22Rv1 (cell line): Measurements from ENCODE around the gene BDH1.

Experiments
- H3K27ac ChIP-seq: fragments of 450-650 bp; 2 replicates; pipeline ENCODE4 v1.5.1; 2017
- CTCF ChIP-seq: fragments of 450-650 bp; IDR thresholded peaks from 2 replicates; pipeline ENCODE4 v1.5.1; 2017; ENCODE audit warnings: mild to moderate bottlenecking
- ZFX ChIP-seq: fragments of 450-650 bp; IDR thresholded peaks from 2 replicates; pipeline ENCODE4 v1.6.1; 2017; ENCODE audit warnings: antibody characterized with exemption, borderline replicate concordance

Gene BDH1

DNA sequence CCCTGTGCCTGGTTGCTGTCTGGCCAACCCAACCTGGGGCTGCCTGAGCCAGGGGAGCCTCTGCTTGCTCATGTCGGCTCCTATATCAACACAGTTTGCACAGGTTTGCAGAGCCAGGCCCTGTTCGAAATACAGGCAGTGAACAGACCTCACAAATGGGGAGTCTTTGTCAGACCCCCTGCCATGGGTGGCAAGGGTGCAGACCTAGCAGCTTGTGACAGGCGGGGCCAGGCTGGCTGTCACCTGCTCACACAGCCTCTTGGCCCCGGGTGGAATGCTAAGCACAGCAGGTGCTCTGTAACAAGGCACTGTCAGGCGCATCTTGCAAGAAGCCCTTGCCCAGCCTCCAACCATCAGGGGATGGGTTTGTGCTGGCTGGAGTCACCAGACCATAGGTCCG is 47.3 kb downstream of the BDH1 start:
- TF ChIP-seq ZFX (no peak), CTCF (no peak)
- no peak overlapping the region for H3K27ac ChIP-seq

- TF ChIP-seq CTCF (no peak), ZFX (no peak)
- H3K27ac ChIP-seq = no peak overlapping the region
Measured at GRCh38 chr3:197508051-197508451, 47.7 kb downstream of the BDH1 start.

GRCh38 chr3:197507541-197507940 is 48.2 kb downstream of the BDH1 start:
- TF ChIP-seq ZFX (no peak), CTCF (no peak)
- H3K27ac ChIP-seq = no peak overlapping the region

- H3K27ac ChIP-seq = no peak overlapping the region
- TF ChIP-seq ZFX = no peak
- no peak for TF ChIP-seq CTCF
Measured at GRCh38 chr3:197507081-197507480, 48.7 kb downstream of the BDH1 start.

DNA sequence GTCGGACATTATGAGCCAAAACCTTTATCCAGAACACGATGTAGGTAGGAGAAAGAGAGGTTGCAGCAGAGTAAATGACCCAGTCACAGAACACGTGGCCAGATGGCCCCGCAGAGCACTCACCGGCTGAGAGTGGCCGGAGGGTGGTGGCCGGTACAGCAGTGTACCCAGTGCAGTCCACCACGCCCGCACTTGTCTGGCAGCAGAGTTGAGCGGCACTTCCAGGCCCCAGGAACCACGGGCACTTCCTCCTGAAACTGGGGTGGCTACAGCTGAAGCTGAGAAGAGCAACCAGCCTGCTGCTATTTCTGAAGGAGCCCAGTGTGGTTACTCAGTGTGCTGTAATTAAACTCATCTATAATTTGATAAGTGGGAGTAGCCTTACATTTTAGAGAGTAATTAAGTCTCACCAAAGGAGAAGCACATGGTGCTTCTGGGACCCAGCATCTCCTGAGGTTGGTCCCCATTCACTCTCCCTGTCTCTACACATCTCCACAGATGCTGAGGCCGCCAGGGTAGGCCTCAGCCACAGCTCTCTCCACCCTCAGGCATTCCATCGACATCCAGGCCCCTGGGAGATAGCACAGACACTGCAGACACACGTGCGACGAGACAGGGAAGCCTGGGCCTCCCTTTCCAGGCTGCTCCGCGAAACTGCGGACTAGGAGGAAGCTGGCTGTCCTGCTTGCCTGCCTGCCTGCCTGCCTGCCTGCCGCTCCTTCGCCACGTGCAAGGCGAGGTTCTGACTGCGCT is 49.8 kb downstream of the BDH1 start:
- H3K27ac ChIP-seq = no peak overlapping the region
- TF ChIP-seq CTCF (no peak), ZFX (no peak)

- TF ChIP-seq CTCF (no peak), ZFX (no peak)
- no peak overlapping the region for H3K27ac ChIP-seq
Measured at GRCh38 chr3:197504641-197505121, 51.1 kb downstream of the BDH1 start.

DNA sequence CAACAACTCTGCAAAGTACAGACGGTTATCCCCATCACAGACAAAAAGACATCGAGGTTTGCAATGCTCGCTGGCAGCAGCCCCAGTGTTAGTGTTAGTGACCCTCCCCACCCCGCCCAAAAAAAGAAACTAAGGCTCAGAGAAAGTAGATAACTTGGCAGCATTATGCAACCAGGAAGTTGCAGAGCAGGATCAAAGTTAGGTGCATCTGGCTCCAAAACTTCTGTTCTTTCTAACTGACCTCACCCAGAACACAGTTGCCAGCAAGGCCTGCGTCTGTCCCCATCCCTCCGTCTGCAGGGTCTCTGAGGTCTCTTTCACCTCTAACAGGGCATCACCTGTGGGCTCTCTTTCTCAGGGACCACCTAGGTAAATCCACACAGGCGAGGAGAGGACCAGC is 51.5 kb downstream of the BDH1 start:
- TF ChIP-seq ZFX (no peak), CTCF (no peak)
- H3K27ac ChIP-seq = no peak overlapping the region
